Retina (tissue), 1 donor: ENCODE measurements around the gene ZNF341.

ENCODE experiments used
- DNase-seq: peaks from one replicate; pipeline ENCODE4 v3.0.0-alpha.2; 2016

Gene ZNF341

GRCh38 chr20:33732166-33732970 is 572 bp downstream of the ZNF341 start:
- DNase-seq, result peak; percentile 84

- no peak for DNase-seq
Observed at GRCh38 chr20:33733654-33734576, 2.1 kb downstream of the ZNF341 start.

GRCh38 chr20:33736962-33737361 is 5.2 kb downstream of the ZNF341 start:
- DNase-seq, result no peak

GRCh38 chr20:33739493-33739892 is 7.7 kb downstream of the ZNF341 start:
- no peak for DNase-seq

- DNase-seq, result no peak
Observed at GRCh38 chr20:33740189-33740588, 8.4 kb downstream of the ZNF341 start.

- no peak for DNase-seq
Observed at GRCh38 chr20:33744181-33744580, 12.4 kb downstream of the ZNF341 start.

GRCh38 chr20:33744773-33745385 is 13.1 kb downstream of the ZNF341 start:
- DNase-seq, result no peak

GRCh38 chr20:33746325-33746998 is 14.7 kb downstream of the ZNF341 start:
- no peak for DNase-seq

GRCh38 chr20:33751775-33752174 is 20.0 kb downstream of the ZNF341 start:
- no peak for DNase-seq

GRCh38 chr20:33753143-33753542 is 21.3 kb downstream of the ZNF341 start:
- DNase-seq, result no peak

GRCh38 chr20:33753763-33754162 is 22.0 kb downstream of the ZNF341 start:
- DNase-seq, result no peak

GRCh38 chr20:33755936-33756490 is 24.2 kb downstream of the ZNF341 start:
- peak; percentile 6 for DNase-seq

- no peak for DNase-seq
Observed at GRCh38 chr20:33757046-33757445, 25.2 kb downstream of the ZNF341 start.

- no peak for DNase-seq
Observed at GRCh38 chr20:33757458-33757857, 25.7 kb downstream of the ZNF341 start.

- no peak for DNase-seq
Observed at GRCh38 chr20:33761698-33762250, 30.0 kb downstream of the ZNF341 start.

GRCh38 chr20:33765099-33765498 is 33.3 kb downstream of the ZNF341 start:
- no peak for DNase-seq

- no peak for DNase-seq
Observed at GRCh38 chr20:33765592-33765991, 33.8 kb downstream of the ZNF341 start.

- DNase-seq, result no peak
Observed at GRCh38 chr20:33766686-33767085, 34.9 kb downstream of the ZNF341 start.

- no peak for DNase-seq
Observed at GRCh38 chr20:33767777-33768138, 36.0 kb downstream of the ZNF341 start.

GRCh38 chr20:33769043-33769442 is 37.2 kb downstream of the ZNF341 start:
- no peak for DNase-seq

- DNase-seq, result no peak
Observed at GRCh38 chr20:33770005-33770404, 38.2 kb downstream of the ZNF341 start.

GRCh38 chr20:33771938-33772337 is 40.1 kb downstream of the ZNF341 start:
- DNase-seq, result no peak
